BJ (cell line): Measurements from ENCODE around the gene PLEKHD1. TPM values are rescaled to one million over a fixed set of nuclear protein-coding genes. Genes with fewer than 3 reads are reported as not detected.

Experiments used
- CTCF ChIA-PET: fragments of 350-600 bp; formaldehyde crosslinking; extraction: SDS; loops from one replicate; lab custom pipeline; 2021; ENCODE audit warnings: antibody characterized with exemption, inconsistent platforms; lab: Yijun Ruan, JAX
- POLR2A ChIA-PET: fragments of 300-600 bp; sonication (Branson Sonifier 250); formaldehyde crosslinking; extraction: SDS; loops from one replicate; lab custom pipeline; 2021; ENCODE audit warnings: antibody characterized with exemption; lab: Charles Lee
- DNase-seq: peaks from one replicate; pipeline ENCODE4 v3.0.0-alpha.2; 2011; ENCODE audit warnings: low read depth
- H3K27me3 ChIP-seq: 2 replicates; pipeline ENCODE4 v1.6.0; 2011; ENCODE audit warnings: low read length; ENCODE audit not compliant: control insufficient read depth, insufficient read depth
- H3K36me3 ChIP-seq: 2 replicates; pipeline ENCODE4 v1.5.1; 2011; ENCODE audit warnings: low read length; ENCODE audit not compliant: control insufficient read depth, insufficient read depth
- H3K4me3 ChIP-seq: 2 replicates; pipeline ENCODE4 v1.5.1; 2011; ENCODE audit warnings: low read depth, mild to moderate bottlenecking, control low read depth, low read length
- CTCF ChIP-seq: IDR thresholded peaks from 2 replicates; pipeline ENCODE4 v1.5.1; 2011; ENCODE audit warnings: low read depth, mild to moderate bottlenecking, control low read depth, inconsistent platforms, low read length, moderate library complexity; ENCODE audit not compliant: insufficient read depth
- polyA plus RNA-seq: library from polyadenylated mRNA; depleted of rRNA; stranded (reverse); fragments of >200 nt; gene quantifications from 2 replicates; pipeline ENCODE4 v1.2.3, GENCODE V29; 2011

PLEKHD1 gene
- polyA plus RNA-seq, 1 experiment: 0.01 TPM

GRCh38 chr14:69567563-69567962 is 83.0 kb downstream of the PLEKHD1 start:
- CTCF ChIA-PET: no interaction called here
- DNase-seq: no peak
- Histone ChIP-seq H3K36me3 (no peaks in the 10 kb centered on the region), H3K27me3 (peaks cover 38% of the 10 kb centered on the region), H3K4me3 (no peak overlapping the region)
- TF ChIP-seq CTCF: no peak
- POLR2A ChIA-PET: no interaction called here

DNA sequence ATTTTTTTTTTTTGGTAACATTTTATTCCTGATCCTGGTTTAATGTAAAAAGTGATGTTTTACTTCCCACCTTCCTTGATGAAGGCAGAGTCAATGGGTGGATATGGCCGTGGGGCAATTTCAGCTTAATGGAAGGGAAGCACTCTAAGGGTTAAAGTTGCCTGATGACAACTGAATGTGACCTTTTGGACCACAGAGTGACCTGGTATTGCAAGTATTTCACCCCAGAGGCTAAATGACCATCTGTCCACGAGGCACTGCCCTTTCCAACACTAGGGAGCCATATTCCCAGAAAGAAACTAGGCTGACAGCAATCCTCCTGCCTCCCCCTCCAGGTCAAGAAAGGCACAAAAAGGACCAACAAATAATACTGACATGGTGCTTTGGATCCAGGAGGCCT is 85.3 kb downstream of the PLEKHD1 start:
- H3K27me3 ChIP-seq: peaks cover 43% of the 10 kb centered on the region
- H3K36me3 ChIP-seq: no peaks in the 10 kb centered on the region
- TF ChIP-seq CTCF: no peak
- ChIA-PET POLR2A (no interaction called here), CTCF (interaction anchor here (2.2 to 6.3 kb wide), 3 partner anchors 10 to 34 kb away, joined by 9 to 31 read pairs (median 19); no protein-coding TSS in a partner anchor)
- no peak for DNase-seq
- H3K4me3 ChIP-seq: no peak overlapping the region

GRCh38 chr14:69570836-69571330 is 86.4 kb downstream of the PLEKHD1 start:
- Histone ChIP-seq H3K4me3 (no peak overlapping the region), H3K36me3 (no peaks in the 10 kb centered on the region), H3K27me3 (peaks cover 45% of the 10 kb centered on the region)
- ChIA-PET CTCF (interaction anchor here (0.6 to 6.3 kb wide), 8 partner anchors 9 to 45 kb away, joined by 3 to 49 read pairs (median 14); no protein-coding TSS in a partner anchor), POLR2A (no interaction called here)
- no peak for DNase-seq
- no peak for TF ChIP-seq CTCF

DNA sequence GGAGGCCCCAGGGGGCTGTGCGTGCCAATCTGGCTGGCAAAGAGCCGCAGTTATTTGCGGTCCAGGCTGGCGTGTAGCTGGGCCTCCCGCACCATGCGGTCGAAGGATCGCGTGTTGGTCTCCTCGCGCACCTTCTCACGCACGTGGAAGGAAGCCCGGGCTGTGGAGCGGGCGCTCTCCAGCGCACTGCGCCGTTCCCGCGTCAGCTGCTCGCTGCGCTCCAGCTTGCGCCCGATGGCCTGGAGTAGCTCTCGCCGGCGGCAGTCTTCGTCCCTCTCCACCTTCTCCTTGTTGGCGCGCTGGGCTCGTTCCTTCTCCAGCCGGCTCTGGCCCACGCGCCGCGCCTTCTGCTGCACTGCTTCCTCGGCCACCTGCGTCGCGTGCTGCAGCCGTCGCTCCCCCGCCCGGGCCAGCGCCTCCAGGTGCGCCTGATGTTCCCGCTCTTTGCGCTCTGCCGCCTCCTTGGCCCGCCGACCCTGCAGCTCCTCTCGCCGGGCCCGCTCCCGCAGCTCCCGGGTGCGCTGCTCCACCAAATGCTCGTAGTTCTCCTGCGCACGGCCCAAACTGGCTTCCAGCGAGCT is 87.0 kb downstream of the PLEKHD1 start:
- Histone ChIP-seq H3K36me3 (no peaks in the 10 kb centered on the region), H3K27me3 (peaks cover 50% of the 10 kb centered on the region), H3K4me3 (no peak overlapping the region)
- ChIA-PET POLR2A (no interaction called here), CTCF (interaction anchor here (1.1 to 6.3 kb wide), 11 partner anchors 8 to 329 kb away, joined by 3 to 49 read pairs (median 19); no protein-coding TSS in a partner anchor)
- TF ChIP-seq CTCF: no peak
- DNase-seq: no peak

DNA sequence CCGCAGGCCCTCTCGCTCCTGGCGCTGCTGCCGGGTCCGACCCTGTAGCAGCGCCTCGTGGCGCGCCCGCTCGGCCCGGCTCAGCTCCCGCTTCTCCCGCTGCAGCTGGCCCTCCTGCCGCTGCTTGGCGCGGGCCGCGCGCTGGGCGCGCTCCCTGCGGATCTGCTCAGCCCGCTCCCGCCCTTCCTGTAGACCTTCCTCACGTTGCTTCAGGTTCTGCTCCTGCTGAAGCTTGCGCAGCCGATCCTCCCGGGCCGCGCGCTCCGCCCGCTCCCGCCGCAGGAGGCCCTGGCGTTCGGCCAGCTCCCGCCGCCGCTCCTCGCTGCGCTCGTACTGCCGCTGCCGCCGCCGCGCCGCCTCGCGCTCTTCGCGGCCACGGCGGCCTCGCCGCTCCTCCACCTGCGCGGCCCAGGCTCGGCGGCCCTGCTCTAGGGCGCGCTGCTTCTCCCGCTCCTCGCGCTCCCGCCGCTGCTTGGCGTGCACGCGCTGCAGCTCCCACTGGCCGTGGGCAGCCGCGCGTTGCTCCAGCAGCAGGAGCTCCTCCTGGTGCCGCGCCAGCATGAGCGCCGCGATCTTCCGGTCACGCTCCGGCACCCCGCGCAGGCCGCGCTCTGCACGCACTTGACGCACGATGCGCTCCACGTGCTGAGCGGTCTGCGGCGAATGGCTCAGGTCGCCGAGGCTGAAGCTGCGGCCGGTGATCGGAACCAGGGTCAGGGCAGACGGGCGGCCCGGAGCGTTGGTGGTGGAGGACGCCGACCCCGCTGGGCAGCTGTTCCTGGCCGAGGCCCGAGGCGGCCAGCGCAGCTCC is 87.7 kb downstream of the PLEKHD1 start:
- H3K36me3 ChIP-seq: no peaks in the 10 kb centered on the region
- peaks cover 49% of the 10 kb centered on the region for H3K27me3 ChIP-seq
- peak overlapping the region; percentile 9; the same call in 1 of the 2 replicates for H3K4me3 ChIP-seq
- TF ChIP-seq CTCF: no peak
- ChIA-PET POLR2A (no interaction called here), CTCF (interaction anchor here (0.7 to 6.3 kb wide), 13 partner anchors 8 to 330 kb away, joined by 3 to 49 read pairs (median 10); no protein-coding TSS in a partner anchor)
- no peak for DNase-seq
